Heart left ventricle (tissue), 13 donors: ENCODE measurements around the gene APIP.

Experiments used
- CTCF ChIP-seq, 12 donors: fragments of 200-600 bp; sonication (generic) in 4 of 12; IDR thresholded peaks; one replicate each; pipeline versions ENCODE4 v1.5.0 to v1.8.0; 2018 to 2022; ENCODE audit warnings: antibody characterized with exemption in 12 of 12, mild to moderate bottlenecking in 5 of 12
- POLR2A ChIP-seq, 2 donors: fragments of 450-650 bp; IDR thresholded peaks; one replicate each; pipeline ENCODE4 v1.6.1; 2017; ENCODE audit warnings: antibody characterized with exemption in 2 of 2, mild to moderate bottlenecking in 2 of 2, moderate library complexity in 2 of 2
- donor health status: ischemic (EF 13 %, LVEDD 7.1; RV severe dilation, severe dysfunction).
- donor health status: DM: no; HTN: yes; CAD: no.
- donor health status: DM: no; HTN: no; CAD: no.
- donor health status: ischemic (EF 25% LVEDD 6.9; RV normal size, moderate dysfunction).
- donor health status: ischemic (EF 25% LVEDD 5.7; RV mildly dilated, moderate dysfunction).
- donor health status: ischemic (EF 35%, LVEDD 5.7; RV mildly dilated, moderate dysfunction).
- donor health status: nonischemic (EF 11% LVEDD 7.7; RV severe dilation, severe dysfunction).
- donor health status: DM: yes; HTN: yes; CAD: no.
- donor health status: PGD.
- donor health status: ischemic (EF 29% LVEDD 5.4; RV normal size, mild dysfunction).
- donor health status: nonischemic (EF 23%, LVEDD 6.1; RV moderate dilation, normal function).

GRCh38 chr11:34909955-34910354 is 6.2 kb downstream of the APIP start:
- TF ChIP-seq CTCF (IDR thresholded peaks at IDR 0.05) (no peak), POLR2A (IDR thresholded peaks at IDR 0.05) (no peak)
